ENCODE measurements around the gene ZBTB7A.

The ZBTB7A gene

DNA sequence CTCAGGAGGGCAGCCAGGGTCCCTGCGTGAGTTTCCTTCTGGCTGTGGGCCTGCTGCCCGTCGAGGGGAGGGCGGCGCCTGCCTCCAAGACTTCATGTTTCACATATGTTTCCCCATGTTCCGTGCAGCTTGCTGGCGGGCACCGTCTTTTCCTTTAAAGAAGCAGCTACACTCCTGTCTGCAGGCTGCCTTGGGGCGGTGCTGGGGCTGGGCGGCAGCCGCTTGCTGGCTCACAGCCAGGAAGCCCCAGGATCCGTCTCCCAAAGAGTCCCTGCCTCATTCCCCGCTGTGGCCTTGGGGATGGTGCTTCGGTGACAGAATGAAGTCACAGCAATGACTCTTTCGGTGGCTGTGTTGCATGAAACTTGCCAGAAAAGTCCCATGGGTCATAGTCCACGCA lies 34.3 kb downstream of the ZBTB7A start:
- no peaks in the 10 kb centered on the region for H3K9me3 ChIP-seq (ENCODE audit: control insufficient read depth, low read length)
- WGBS, 2 experiments (ENCODE audit: insufficient coverage in 2 of 2): 95 to 98% methylated on average over 16 of the region's 16 CpGs

DNA sequence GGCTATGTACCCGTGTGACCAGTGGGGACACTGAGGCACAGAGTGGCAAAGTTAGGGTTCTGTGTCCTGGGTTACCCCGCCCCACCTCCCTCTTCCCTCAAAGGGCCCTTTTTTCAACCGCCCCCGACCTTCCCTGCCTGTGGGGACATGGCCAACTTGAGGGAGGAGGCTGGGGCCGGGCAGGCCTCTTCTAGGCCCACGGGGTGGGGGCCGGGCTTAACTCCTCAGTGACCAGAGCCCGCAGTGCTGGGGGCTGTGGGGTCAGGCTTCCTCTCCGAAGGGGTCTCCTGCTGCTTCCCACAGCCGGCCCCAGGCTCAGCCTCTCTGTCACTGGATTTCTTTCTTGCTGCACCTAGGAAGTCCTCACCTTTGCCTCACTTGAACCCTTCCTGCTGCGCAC lies 35.3 kb downstream of the ZBTB7A start:
- Histone ChIP-seq H3K27ac (ENCODE audit: low read depth, low read length, severe bottlenecking) (no peak overlapping the region), H3K36me3 (ENCODE audit: control insufficient read depth, insufficient read depth, low read length) (peaks cover 61% of the 10 kb centered on the region), H3K4me1 (ENCODE audit: control insufficient read depth, insufficient read depth, low read length, poor library complexity, severe bottlenecking) (no peaks in the 10 kb centered on the region), H3K9me3 (ENCODE audit: control insufficient read depth, low read length) (no peaks in the 10 kb centered on the region), H3K4me3 (ENCODE audit: extremely low read depth, insufficient read depth, low read length, poor library complexity, severe bottlenecking) (no peak overlapping the region)
- WGBS, 2 experiments (ENCODE audit: insufficient coverage in 2 of 2): 92 to 95% methylated on average over 7 to 9 of the region's 11 CpGs

More for the DNA sequence above, 34.3 kb downstream of the ZBTB7A start:
- H3K27ac ChIP-seq (ENCODE audit: low read depth, low read length, severe bottlenecking): no peak overlapping the region
- H3K4me1 ChIP-seq (ENCODE audit: control insufficient read depth, insufficient read depth, low read length, poor library complexity, severe bottlenecking): no peaks in the 10 kb centered on the region
- peaks cover 65% of the 10 kb centered on the region for H3K36me3 ChIP-seq (ENCODE audit: control insufficient read depth, insufficient read depth, low read length)
- H3K4me3 ChIP-seq (ENCODE audit: extremely low read depth, insufficient read depth, low read length, poor library complexity, severe bottlenecking): no peak overlapping the region

DNA sequence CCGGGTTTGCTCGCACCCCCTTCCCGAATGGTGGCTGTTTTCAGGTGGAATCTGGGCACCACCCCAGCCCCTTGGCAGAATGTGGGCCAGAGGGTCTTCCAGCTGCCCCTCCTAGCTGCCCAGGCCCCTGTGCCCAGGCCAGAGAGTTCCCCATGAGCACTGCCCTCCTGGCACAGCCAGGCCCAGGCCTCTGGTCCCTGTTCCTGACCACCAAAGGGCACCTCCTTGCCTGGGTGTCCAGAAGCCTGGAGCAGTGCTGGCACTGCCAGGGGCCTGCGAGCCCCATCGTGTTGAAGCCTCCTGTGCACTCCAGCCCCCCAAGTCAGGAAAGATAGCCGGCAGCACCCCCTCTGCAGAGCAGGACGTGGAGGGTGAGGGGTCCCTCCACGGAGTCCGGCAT lies 35.7 kb downstream of the ZBTB7A start:
- Histone ChIP-seq H3K4me3 (ENCODE audit: extremely low read depth, insufficient read depth, low read length, poor library complexity, severe bottlenecking) (no peak overlapping the region), H3K9me3 (ENCODE audit: control insufficient read depth, low read length) (no peaks in the 10 kb centered on the region), H3K27ac (ENCODE audit: low read depth, low read length, severe bottlenecking) (no peak overlapping the region), H3K36me3 (ENCODE audit: control insufficient read depth, insufficient read depth, low read length) (peaks cover 65% of the 10 kb centered on the region), H3K4me1 (ENCODE audit: control insufficient read depth, insufficient read depth, low read length, poor library complexity, severe bottlenecking) (no peaks in the 10 kb centered on the region)
- 84 to 85% methylated on average over 8 to 9 of the region's 9 CpGs for WGBS, 2 experiments (ENCODE audit: insufficient coverage in 2 of 2)

DNA sequence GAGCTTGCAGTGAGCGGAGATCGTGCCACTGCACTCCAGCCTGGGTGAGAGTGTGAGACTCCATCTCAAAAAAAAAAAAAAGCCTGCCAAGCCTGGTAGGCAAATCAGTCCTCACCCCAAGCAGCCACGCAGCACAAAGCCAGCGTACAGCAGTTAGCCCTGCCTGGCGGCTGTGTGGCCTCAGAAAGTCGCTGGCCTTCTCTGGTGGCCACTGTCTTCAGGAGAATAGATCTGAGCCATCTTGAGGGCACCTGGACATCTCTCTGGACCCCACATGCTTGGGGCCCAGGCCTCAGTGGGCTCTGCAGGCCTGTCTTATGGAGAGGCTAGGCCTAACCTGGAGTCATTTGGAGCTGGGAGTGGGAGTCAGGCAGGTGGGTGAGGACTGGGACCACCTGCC lies 36.1 kb downstream of the ZBTB7A start:
- Histone ChIP-seq H3K27ac (ENCODE audit: low read depth, low read length, severe bottlenecking) (no peak overlapping the region), H3K9me3 (ENCODE audit: control insufficient read depth, low read length) (no peaks in the 10 kb centered on the region), H3K36me3 (ENCODE audit: control insufficient read depth, insufficient read depth, low read length) (peaks cover 62% of the 10 kb centered on the region), H3K4me3 (ENCODE audit: extremely low read depth, insufficient read depth, low read length, poor library complexity, severe bottlenecking) (no peak overlapping the region), H3K4me1 (ENCODE audit: control insufficient read depth, insufficient read depth, low read length, poor library complexity, severe bottlenecking) (no peaks in the 10 kb centered on the region)
- 92 to 96% methylated on average over 6 of the region's 6 CpGs for WGBS, 2 experiments (ENCODE audit: insufficient coverage in 2 of 2)

DNA sequence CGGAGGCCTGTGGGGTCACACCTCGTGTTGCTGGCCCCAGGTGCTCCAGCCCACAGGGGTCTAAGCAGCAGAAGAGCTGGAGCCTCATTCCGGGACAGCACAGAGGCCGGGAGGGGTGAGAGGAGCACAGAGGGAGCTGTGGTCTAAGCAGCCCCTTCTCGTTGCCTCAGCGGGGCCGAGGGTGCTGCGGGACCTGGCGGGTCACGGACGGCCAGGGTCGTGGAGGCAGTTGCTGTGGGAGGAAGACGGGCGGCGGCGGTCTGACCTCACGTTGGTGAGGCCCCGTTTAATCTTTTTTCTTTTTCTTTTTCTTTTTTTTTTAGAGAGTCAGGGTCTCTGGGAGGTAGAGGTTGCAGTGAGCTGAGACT lies 37.5 kb downstream of the ZBTB7A start:
- Histone ChIP-seq H3K27ac (ENCODE audit: low read depth, low read length, severe bottlenecking) (no peak overlapping the region), H3K9me3 (ENCODE audit: control insufficient read depth, low read length) (no peaks in the 10 kb centered on the region), H3K4me3 (ENCODE audit: extremely low read depth, insufficient read depth, low read length, poor library complexity, severe bottlenecking) (no peak overlapping the region), H3K4me1 (ENCODE audit: control insufficient read depth, insufficient read depth, low read length, poor library complexity, severe bottlenecking) (no peaks in the 10 kb centered on the region), H3K36me3 (ENCODE audit: control insufficient read depth, insufficient read depth, low read length) (peaks cover 61% of the 10 kb centered on the region)
- WGBS, 2 experiments (ENCODE audit: insufficient coverage in 2 of 2): 96 to 99% methylated on average over 11 of the region's 18 CpGs

DNA sequence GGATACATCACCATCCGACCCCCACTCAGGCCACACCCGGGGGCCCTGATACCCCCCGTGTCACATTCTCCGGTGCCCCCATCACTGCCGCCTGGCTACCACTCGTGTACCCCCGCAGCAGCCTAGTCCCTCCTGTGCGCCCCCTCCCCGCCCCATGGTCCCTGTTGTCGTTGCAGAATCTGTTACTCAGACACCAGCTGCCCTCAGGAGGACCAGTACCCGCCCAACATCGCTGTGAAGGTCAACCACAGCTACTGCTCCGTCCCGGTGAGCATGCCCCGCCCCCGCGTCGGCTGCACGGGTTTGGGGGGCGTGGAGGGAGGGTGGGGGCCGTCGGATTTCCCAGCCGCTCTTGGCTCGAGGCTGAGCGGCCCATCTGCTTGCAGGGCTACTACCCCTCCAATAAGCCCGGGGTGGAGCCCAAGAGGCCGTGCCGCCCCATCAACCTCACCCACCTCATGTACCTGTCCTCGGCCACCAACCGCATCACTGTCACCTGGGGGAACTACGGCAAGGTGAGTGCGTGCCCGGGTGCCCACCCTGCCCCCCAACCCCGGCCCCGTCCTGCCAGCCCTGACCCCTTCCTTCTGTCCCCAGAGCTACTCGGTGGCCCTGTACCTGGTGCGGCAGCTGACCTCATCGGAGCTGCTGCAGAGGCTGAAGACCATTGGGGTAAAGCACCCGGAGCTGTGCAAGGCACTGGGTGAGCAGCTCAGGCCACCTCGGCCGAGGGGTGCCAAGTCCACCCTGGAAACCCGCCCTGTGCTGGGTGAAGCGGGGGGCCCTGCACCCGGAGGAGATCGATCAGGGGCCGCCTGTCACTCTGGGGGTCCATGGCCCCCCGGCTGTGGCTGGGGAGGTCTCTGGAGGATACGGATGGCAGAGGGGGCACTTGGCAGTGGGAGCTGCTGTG lies 38.1 kb downstream of the ZBTB7A start:
- H3K4me3 ChIP-seq (ENCODE audit: extremely low read depth, insufficient read depth, low read length, poor library complexity, severe bottlenecking): no peak overlapping the region
- H3K27ac ChIP-seq (ENCODE audit: low read depth, low read length, severe bottlenecking): no peak overlapping the region
- H3K4me1 ChIP-seq (ENCODE audit: control insufficient read depth, insufficient read depth, low read length, poor library complexity, severe bottlenecking): no peaks in the 10 kb centered on the region
- peaks cover 61% of the 10 kb centered on the region for H3K36me3 ChIP-seq (ENCODE audit: control insufficient read depth, insufficient read depth, low read length)
- no peaks in the 10 kb centered on the region for H3K9me3 ChIP-seq (ENCODE audit: control insufficient read depth, low read length)
- 94 to 96% methylated on average over 37 to 41 of the region's 48 CpGs for WGBS, 2 experiments (ENCODE audit: insufficient coverage in 2 of 2)

DNA sequence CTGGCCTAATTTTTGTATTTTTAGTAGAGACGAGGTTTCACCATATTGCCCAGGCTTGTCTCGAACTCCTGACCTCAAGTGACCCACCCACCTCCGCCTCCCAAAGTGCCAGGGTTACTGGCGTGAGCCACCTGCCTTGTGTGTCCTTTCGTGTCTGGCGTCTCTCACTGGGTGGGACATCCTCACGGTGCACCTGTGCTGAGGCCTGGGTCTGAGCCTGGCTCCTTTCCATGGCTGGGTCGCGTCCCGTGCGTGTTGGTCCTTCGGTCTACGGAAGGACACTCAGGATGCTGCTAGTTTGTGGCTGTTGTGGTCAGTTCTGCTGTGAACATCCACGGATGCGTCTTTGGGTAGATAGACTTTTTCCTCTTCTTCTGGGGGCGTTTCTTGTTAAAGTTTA lies 39.6 kb downstream of the ZBTB7A start:
- Histone ChIP-seq H3K4me3 (ENCODE audit: extremely low read depth, insufficient read depth, low read length, poor library complexity, severe bottlenecking) (no peak overlapping the region), H3K4me1 (ENCODE audit: control insufficient read depth, insufficient read depth, low read length, poor library complexity, severe bottlenecking) (no peaks in the 10 kb centered on the region), H3K9me3 (ENCODE audit: control insufficient read depth, low read length) (no peaks in the 10 kb centered on the region), H3K36me3 (ENCODE audit: control insufficient read depth, insufficient read depth, low read length) (peaks cover 68% of the 10 kb centered on the region), H3K27ac (ENCODE audit: low read depth, low read length, severe bottlenecking) (no peak overlapping the region)
- 97% methylated on average over 14 to 15 of the region's 16 CpGs for WGBS, 2 experiments (ENCODE audit: insufficient coverage in 2 of 2)

DNA sequence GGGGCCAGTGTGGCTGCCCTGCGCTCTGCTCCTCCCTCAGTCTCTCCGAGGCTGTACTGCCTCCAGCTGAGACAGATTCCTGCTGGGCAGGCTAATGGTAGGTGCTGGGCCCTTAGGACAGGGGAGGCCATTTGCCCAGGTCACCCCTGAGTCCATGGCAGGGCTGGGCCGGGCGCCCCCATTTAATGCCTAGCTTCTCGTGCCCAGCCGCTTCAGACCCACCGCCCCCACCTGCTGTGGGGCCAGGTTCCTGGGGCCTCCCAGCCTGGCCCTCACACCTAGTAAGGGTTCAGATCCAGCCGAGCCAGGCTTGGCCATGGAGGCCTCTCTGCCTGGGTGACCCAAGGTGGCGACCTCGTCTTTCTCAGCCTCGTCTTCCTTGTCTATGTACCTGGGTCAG lies 41.4 kb downstream of the ZBTB7A start:
- H3K36me3 ChIP-seq (ENCODE audit: control insufficient read depth, insufficient read depth, low read length): peaks cover 69% of the 10 kb centered on the region
- WGBS, 2 experiments (ENCODE audit: insufficient coverage in 2 of 2): 72 to 73% methylated on average over 9 to 11 of the region's 11 CpGs
- no peaks in the 10 kb centered on the region for H3K4me1 ChIP-seq (ENCODE audit: control insufficient read depth, insufficient read depth, low read length, poor library complexity, severe bottlenecking)
- H3K27ac ChIP-seq (ENCODE audit: low read depth, low read length, severe bottlenecking): no peak overlapping the region
- H3K4me3 ChIP-seq (ENCODE audit: extremely low read depth, insufficient read depth, low read length, poor library complexity, severe bottlenecking): no peak overlapping the region
- H3K9me3 ChIP-seq (ENCODE audit: control insufficient read depth, low read length): no peaks in the 10 kb centered on the region

DNA sequence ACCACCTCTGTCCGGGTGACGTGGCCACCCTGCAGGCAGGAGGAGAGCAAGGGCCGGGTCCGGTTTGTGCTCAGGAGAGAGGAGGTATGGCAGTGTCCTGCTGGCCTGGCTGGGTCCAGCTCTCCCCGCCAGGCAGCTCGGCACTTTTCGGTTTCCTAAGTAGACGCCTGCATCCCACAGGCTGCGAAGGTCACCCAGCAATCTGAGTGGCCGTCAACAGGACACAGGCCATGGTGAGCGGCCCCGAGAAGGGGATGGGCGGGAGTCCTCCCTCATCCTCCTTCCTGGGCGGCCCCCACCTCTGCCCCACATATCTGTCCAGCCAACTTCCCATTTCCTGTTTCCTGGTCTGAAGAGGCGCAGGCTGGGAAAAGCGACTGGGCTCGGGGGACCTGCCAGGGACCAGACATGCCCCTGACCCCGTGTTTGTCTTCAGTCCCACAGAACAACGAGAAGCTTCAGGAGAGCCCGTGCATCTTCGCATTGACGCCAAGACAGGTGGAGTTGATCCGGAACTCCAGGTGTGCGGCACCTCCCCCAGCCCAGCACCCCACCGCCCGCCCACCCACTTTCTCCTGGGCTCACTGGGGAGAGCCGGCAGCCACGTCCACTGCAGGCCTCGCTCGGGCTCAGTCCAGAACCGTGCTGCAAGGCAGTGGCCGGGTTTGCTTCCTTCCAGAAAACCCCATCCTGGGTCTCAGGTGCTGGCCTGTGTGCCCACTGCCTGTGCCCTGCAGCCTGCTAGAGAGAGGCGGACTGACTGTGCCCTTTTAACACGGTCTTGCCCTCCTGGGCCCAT lies 42.9 kb downstream of the ZBTB7A start:
- no peak overlapping the region for H3K27ac ChIP-seq (ENCODE audit: low read depth, low read length, severe bottlenecking)
- no peak overlapping the region for H3K4me3 ChIP-seq (ENCODE audit: extremely low read depth, insufficient read depth, low read length, poor library complexity, severe bottlenecking)
- WGBS, 2 experiments (ENCODE audit: insufficient coverage in 2 of 2): 90 to 95% methylated on average over 30 to 34 of the region's 34 CpGs
- no peaks in the 10 kb centered on the region for H3K4me1 ChIP-seq (ENCODE audit: control insufficient read depth, insufficient read depth, low read length, poor library complexity, severe bottlenecking)
- no peaks in the 10 kb centered on the region for H3K9me3 ChIP-seq (ENCODE audit: control insufficient read depth, low read length)
- H3K36me3 ChIP-seq (ENCODE audit: control insufficient read depth, insufficient read depth, low read length): peaks cover 72% of the 10 kb centered on the region

DNA sequence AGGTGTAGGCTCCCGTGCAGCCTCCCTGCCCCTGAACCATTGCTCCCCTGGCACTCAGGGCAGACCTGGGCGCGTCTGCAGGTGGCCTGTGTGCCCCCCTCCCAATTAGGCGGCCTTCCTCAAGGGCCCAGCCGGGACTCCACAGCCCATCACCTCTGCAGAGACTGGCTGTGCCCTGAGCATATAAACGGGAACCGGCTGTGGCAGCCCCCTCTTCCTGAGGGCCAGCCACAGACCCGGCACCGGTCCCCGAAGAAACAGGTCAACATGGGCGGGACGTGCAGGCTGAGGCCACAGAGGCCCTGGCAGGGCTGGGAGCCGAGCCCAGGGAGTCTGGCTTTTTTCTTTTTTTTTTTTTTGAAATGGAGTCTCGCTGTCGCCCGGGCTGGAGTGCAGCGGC lies 47.1 kb downstream of the ZBTB7A start:
- WGBS, 2 experiments (ENCODE audit: insufficient coverage in 2 of 2): 89 to 96% methylated on average over 13 of the region's 17 CpGs
- Histone ChIP-seq H3K9me3 (ENCODE audit: control insufficient read depth, low read length) (no peaks in the 10 kb centered on the region), H3K4me1 (ENCODE audit: control insufficient read depth, insufficient read depth, low read length, poor library complexity, severe bottlenecking) (no peaks in the 10 kb centered on the region), H3K4me3 (ENCODE audit: extremely low read depth, insufficient read depth, low read length, poor library complexity, severe bottlenecking) (no peak overlapping the region), H3K36me3 (ENCODE audit: control insufficient read depth, insufficient read depth, low read length) (peaks cover 73% of the 10 kb centered on the region), H3K27ac (ENCODE audit: low read depth, low read length, severe bottlenecking) (no peak overlapping the region)
